ENCODE data around the gene MMP17. TPM values are rescaled to one million over a fixed set of nuclear protein-coding genes. Genes with fewer than 3 reads are reported as not detected.
"Not testable (repeated sequence)": the region's sequence is repeated elsewhere in the genome, so short reads cannot be mapped to it uniquely, and the experiment has no call there.

Gene MMP17
- total and polyA plus RNA-seq, 9 donors = 0.78 to 15.6 (median 13.3) TPM

- no peak overlapping the region for H3K4me3 ChIP-seq
- no peak for DNase-seq
- intact Hi-C loops (cut with DNase I) = no loop called here
- 86 to 89% (median 89%) methylated on average over 7 of the region's 7 CpGs for WGBS, 3 donors
- peaks cover 3% of the 10 kb centered on the region for H3K4me1 ChIP-seq (ENCODE audit: insufficient read depth)
- H3K9me3 ChIP-seq = no peaks in the 10 kb centered on the region
- H3K27ac ChIP-seq = no peak overlapping the region
- no peaks in the 10 kb centered on the region for H3K36me3 ChIP-seq
- no peaks in the 10 kb centered on the region for H3K27me3 ChIP-seq
- TF ChIP-seq POLR2A (IDR thresholded peaks at IDR 0.05) = no peak
- no peak for TF ChIP-seq EP300 (IDR thresholded peaks at IDR 0.05)
- TF ChIP-seq CTCF (IDR thresholded peaks at IDR 0.05) = no peak
Measured at GRCh38 chr12:131806674-131807073, 21.5 kb upstream of the MMP17 start.

GRCh38 chr12:131808744-131809371 is 19.3 kb upstream of the MMP17 start:
- Histone ChIP-seq H3K4me1 (ENCODE audit: insufficient read depth) (peaks cover 2% of the 10 kb centered on the region), H3K27ac (no peak overlapping the region), H3K27me3 (no peaks in the 10 kb centered on the region), H3K9me3 (no peaks in the 10 kb centered on the region), H3K36me3 (no peaks in the 10 kb centered on the region), H3K4me3 (no peak overlapping the region)
- 64 to 69% (median 65%) methylated on average over 44 of the region's 44 CpGs for WGBS, 3 donors
- TF ChIP-seq CTCF (IDR thresholded peaks at IDR 0.05) (no peak), POLR2A (IDR thresholded peaks at IDR 0.05) (no peak), EP300 (IDR thresholded peaks at IDR 0.05) (no peak)
- intact Hi-C loops (cut with DNase I) = no loop called here
- DNase-seq = no peak

GRCh38 chr12:131809476-131810254 is 18.5 kb upstream of the MMP17 start:
- 85 to 96% (median 91%) methylated on average over 7 to 9 of the region's 9 CpGs for whole genome bisulfite sequencing, 3 donors
- H3K9me3 ChIP-seq; DNase-seq; H3K27ac ChIP-seq; H3K4me1 ChIP-seq (ENCODE audit: insufficient read depth); H3K4me3 ChIP-seq; intact Hi-C loops (cut with DNase I); H3K36me3 ChIP-seq; H3K27me3 ChIP-seq: not testable (repeated sequence)

GRCh38 chr12:131810726-131811125 is 17.5 kb upstream of the MMP17 start:
- Histone ChIP-seq H3K4me3 (no peak overlapping the region), H3K27ac (no peak overlapping the region), H3K27me3 (no peaks in the 10 kb centered on the region), H3K36me3 (no peaks in the 10 kb centered on the region), H3K9me3 (no peaks in the 10 kb centered on the region), H3K4me1 (ENCODE audit: insufficient read depth) (no peaks in the 10 kb centered on the region)
- intact Hi-C loops (cut with DNase I) = no loop called here
- 66 to 76% (median 67%) methylated on average over 13 of the region's 13 CpGs for WGBS, 3 donors
- DNase-seq = no peak
- no peak for TF ChIP-seq CTCF (IDR thresholded peaks at IDR 0.05)
- no peak for TF ChIP-seq EP300 (IDR thresholded peaks at IDR 0.05)
- no peak for TF ChIP-seq POLR2A (IDR thresholded peaks at IDR 0.05)

GRCh38 chr12:131815131-131815530 is 13.1 kb upstream of the MMP17 start:
- 67 to 70% (median 68%) methylated on average over 7 of the region's 7 CpGs for WGBS, 3 donors
- intact Hi-C loops (cut with DNase I) = no loop called here
- H3K9me3 ChIP-seq = no peaks in the 10 kb centered on the region

More at GRCh38 chr12:131815131-131815530, 13.1 kb upstream of the MMP17 start:
- no peak for DNase-seq
- TF ChIP-seq EP300 (IDR thresholded peaks at IDR 0.05) = no peak
- no peak for TF ChIP-seq POLR2A (IDR thresholded peaks at IDR 0.05)
- no peak for TF ChIP-seq CTCF (IDR thresholded peaks at IDR 0.05)
- Histone ChIP-seq H3K36me3 (no peaks in the 10 kb centered on the region), H3K27ac (no peak overlapping the region), H3K27me3 (no peaks in the 10 kb centered on the region), H3K4me1 (ENCODE audit: insufficient read depth) (no peaks in the 10 kb centered on the region), H3K4me3 (no peak overlapping the region)

Measured in ovary (tissue), 9 donors.